ENCODE measurements around the gene PLEKHF1. TPM values are rescaled to one million over a fixed set of nuclear protein-coding genes. Genes with fewer than 3 reads are reported as not detected.
A peak's percentile ranks its signal among the peaks of the same experiment; 100 is the strongest.

The PLEKHF1 gene
- total and polyA plus RNA-seq, 2 experiments from 2014 or later, result 10.1 to 25.1 TPM

DNA sequence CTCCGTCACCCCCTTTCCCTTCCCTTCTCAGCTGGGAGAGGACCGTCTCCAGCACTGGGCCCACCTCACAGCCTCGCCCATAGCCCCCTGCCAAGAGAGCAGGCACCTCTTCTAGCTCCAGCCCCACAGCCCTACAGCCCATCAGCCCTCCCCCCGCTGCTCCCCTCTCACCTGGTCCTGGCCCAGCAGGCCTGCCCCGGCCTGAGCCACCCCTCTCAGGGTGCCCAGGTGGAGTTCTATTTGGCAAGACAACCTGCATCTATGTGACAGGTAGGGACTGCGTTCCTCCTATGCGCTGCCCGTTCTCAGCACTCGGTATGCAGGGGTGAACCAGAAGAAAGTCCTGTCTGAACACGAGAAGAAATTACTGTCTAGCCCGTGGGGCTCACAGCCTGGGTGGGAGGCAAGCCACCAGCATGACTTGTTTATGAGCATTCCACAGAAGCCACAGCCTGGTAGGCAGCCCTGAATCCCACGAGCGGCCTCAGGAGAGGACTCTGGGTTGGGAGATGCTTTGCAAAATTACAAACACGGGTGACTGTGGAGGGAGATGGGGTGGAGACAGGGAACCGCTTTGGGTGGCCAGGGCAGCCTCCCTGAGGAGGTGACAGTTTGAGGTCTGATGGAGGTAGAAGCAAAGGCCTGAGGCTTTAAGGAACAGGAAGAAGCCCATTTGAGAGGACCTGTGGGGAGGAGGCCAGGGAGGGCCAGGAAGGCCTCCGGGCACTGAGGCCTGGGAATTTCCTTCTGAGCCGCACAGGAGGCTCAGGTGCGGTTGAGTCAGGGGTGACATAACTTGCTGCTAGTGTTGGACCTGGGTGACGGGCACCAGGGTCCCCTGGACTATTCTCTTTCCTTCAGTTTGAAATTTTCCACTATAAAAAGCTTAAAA is 1.2 kb upstream of the PLEKHF1 start:
- no peaks in the 10 kb centered on the region for H3K27me3 ChIP-seq (ENCODE audit: insufficient read depth)
- H3K4me2 ChIP-seq, result peak overlapping the region; percentile 89; the same call in 1 of the 2 replicates
- no peak overlapping the region for H3K27ac ChIP-seq (ENCODE audit: low read depth)
- no peak overlapping the region for H2AFZ ChIP-seq
- H3K4me3 ChIP-seq, result peak overlapping the region; percentile 88; the same call in 1 of the 2 replicates
- Mint-ChIP-seq H3K27me3 (ENCODE audit: insufficient read depth, low read depth, poor library complexity) (peaks cover 11% of the 10 kb centered on the region), H3K36me3 (ENCODE audit: low read depth) (no peaks in the 10 kb centered on the region), H3K4me1 (peaks cover 34% of the 10 kb centered on the region), H3K27ac (no peak overlapping the region), H3K9me3 (no peaks in the 10 kb centered on the region), H3K4me3 (peak overlapping the region; percentile 69)
- no peak for ATAC-seq
- H3K79me2 ChIP-seq (replicated peaks; ENCODE audit: insufficient read depth), result peaks cover 17% of the 10 kb centered on the region; the same call in 1 of the 2 replicates
- H3K36me3 ChIP-seq (ENCODE audit: insufficient read depth), result no peaks in the 10 kb centered on the region
- peaks cover 10% of the 10 kb centered on the region for H3K4me1 ChIP-seq (ENCODE audit: insufficient read depth)
- DNase-seq (ENCODE audit: low spot score), result no peak
- H3K9me2 ChIP-seq (ENCODE audit: insufficient read depth), result no peaks in the 10 kb centered on the region
- TF ChIP-seq, protein P1, sequence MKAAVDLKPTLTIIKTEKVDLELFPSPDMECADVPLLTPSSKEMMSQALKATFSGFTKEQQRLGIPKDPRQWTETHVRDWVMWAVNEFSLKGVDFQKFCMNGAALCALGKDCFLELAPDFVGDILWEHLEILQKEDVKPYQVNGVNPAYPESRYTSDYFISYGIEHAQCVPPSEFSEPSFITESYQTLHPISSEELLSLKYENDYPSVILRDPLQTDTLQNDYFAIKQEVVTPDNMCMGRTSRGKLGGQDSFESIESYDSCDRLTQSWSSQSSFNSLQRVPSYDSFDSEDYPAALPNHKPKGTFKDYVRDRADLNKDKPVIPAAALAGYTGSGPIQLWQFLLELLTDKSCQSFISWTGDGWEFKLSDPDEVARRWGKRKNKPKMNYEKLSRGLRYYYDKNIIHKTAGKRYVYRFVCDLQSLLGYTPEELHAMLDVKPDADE (IDR thresholded peaks at IDR 0.05), result no peak
- no peak for TF ChIP-seq EZH2phosphoT487 (IDR thresholded peaks at IDR 0.05; ENCODE audit: unreplicated experiment)
- no peak for TF ChIP-seq STAT1 (IDR thresholded peaks at IDR 0.05; ENCODE audit: unreplicated experiment)
- TF ChIP-seq, protein P2, sequence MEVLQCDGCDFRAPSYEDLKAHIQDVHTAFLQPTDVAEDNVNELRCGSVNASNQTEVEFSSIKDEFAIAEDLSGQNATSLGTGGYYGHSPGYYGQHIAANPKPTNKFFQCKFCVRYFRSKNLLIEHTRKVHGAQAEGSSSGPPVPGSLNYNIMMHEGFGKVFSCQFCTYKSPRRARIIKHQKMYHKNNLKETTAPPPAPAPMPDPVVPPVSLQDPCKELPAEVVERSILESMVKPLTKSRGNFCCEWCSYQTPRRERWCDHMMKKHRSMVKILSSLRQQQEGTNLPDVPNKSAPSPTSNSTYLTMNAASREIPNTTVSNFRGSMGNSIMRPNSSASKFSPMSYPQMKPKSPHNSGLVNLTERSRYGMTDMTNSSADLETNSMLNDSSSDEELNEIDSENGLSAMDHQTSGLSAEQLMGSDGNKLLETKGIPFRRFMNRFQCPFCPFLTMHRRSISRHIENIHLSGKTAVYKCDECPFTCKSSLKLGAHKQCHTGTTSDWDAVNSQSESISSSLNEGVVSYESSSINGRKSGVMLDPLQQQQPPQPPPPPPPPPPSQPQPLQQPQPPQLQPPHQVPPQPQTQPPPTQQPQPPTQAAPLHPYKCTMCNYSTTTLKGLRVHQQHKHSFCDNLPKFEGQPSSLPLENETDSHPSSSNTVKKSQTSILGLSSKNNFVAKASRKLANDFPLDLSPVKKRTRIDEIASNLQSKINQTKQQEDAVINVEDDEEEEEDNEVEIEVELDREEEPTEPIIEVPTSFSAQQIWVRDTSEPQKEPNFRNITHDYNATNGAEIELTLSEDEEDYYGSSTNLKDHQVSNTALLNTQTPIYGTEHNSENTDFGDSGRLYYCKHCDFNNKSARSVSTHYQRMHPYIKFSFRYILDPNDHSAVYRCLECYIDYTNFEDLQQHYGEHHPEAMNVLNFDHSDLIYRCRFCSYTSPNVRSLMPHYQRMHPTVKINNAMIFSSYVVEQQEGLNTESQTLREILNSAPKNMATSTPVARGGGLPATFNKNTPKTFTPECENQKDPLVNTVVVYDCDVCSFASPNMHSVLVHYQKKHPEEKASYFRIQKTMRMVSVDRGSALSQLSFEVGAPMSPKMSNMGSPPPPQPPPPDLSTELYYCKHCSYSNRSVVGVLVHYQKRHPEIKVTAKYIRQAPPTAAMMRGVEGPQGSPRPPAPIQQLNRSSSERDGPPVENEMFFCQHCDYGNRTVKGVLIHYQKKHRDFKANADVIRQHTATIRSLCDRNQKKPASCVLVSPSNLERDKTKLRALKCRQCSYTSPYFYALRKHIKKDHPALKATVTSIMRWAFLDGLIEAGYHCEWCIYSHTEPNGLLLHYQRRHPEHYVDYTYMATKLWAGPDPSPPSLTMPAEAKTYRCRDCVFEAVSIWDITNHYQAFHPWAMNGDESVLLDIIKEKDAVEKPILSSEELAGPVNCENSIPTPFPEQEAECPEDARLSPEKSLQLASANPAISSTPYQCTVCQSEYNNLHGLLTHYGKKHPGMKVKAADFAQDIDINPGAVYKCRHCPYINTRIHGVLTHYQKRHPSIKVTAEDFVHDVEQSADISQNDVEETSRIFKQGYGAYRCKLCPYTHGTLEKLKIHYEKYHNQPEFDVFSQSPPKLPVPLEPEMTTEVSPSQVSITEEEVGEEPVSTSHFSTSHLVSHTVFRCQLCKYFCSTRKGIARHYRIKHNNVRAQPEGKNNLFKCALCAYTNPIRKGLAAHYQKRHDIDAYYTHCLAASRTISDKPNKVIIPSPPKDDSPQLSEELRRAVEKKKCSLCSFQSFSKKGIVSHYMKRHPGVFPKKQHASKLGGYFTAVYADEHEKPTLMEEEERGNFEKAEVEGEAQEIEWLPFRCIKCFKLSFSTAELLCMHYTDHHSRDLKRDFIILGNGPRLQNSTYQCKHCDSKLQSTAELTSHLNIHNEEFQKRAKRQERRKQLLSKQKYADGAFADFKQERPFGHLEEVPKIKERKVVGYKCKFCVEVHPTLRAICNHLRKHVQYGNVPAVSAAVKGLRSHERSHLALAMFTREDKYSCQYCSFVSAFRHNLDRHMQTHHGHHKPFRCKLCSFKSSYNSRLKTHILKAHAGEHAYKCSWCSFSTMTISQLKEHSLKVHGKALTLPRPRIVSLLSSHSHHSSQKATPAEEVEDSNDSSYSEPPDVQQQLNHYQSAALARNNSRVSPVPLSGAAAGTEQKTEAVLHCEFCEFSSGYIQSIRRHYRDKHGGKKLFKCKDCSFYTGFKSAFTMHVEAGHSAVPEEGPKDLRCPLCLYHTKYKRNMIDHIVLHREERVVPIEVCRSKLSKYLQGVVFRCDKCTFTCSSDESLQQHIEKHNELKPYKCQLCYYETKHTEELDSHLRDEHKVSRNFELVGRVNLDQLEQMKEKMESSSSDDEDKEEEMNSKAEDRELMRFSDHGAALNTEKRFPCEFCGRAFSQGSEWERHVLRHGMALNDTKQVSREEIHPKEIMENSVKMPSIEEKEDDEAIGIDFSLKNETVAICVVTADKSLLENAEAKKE (CRISPR knock-in tag; IDR thresholded peaks at IDR 0.05), result no peak
- no peak for TF ChIP-seq EZH2 (IDR thresholded peaks at IDR 0.05; ENCODE audit: low read depth, unreplicated experiment)
- no peak for TF ChIP-seq ZNF331 (CRISPR knock-in tag; IDR thresholded peaks at IDR 0.05; ENCODE audit: low read depth)
- TF ChIP-seq POLR2AphosphoS5 (IDR thresholded peaks at IDR 0.05; ENCODE audit: low read depth), result no peak
- no peak for TF ChIP-seq NANOG (IDR thresholded peaks at IDR 0.05; ENCODE audit: borderline replicate concordance)
- no peak for TF ChIP-seq CREB1 (CRISPR knock-in tag; IDR thresholded peaks at IDR 0.05; ENCODE audit: low read depth)
- TF ChIP-seq, protein P3, sequence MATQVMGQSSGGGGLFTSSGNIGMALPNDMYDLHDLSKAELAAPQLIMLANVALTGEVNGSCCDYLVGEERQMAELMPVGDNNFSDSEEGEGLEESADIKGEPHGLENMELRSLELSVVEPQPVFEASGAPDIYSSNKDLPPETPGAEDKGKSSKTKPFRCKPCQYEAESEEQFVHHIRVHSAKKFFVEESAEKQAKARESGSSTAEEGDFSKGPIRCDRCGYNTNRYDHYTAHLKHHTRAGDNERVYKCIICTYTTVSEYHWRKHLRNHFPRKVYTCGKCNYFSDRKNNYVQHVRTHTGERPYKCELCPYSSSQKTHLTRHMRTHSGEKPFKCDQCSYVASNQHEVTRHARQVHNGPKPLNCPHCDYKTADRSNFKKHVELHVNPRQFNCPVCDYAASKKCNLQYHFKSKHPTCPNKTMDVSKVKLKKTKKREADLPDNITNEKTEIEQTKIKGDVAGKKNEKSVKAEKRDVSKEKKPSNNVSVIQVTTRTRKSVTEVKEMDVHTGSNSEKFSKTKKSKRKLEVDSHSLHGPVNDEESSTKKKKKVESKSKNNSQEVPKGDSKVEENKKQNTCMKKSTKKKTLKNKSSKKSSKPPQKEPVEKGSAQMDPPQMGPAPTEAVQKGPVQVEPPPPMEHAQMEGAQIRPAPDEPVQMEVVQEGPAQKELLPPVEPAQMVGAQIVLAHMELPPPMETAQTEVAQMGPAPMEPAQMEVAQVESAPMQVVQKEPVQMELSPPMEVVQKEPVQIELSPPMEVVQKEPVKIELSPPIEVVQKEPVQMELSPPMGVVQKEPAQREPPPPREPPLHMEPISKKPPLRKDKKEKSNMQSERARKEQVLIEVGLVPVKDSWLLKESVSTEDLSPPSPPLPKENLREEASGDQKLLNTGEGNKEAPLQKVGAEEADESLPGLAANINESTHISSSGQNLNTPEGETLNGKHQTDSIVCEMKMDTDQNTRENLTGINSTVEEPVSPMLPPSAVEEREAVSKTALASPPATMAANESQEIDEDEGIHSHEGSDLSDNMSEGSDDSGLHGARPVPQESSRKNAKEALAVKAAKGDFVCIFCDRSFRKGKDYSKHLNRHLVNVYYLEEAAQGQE (IDR thresholded peaks at IDR 0.05; ENCODE audit: unreplicated experiment), result no peak
- TF ChIP-seq ZNF114 (CRISPR knock-in tag; IDR thresholded peaks at IDR 0.05), result no peak
- TF ChIP-seq JUNB (IDR thresholded peaks at IDR 0.05; ENCODE audit: unreplicated experiment), result no peak
- TF ChIP-seq, protein P4, sequence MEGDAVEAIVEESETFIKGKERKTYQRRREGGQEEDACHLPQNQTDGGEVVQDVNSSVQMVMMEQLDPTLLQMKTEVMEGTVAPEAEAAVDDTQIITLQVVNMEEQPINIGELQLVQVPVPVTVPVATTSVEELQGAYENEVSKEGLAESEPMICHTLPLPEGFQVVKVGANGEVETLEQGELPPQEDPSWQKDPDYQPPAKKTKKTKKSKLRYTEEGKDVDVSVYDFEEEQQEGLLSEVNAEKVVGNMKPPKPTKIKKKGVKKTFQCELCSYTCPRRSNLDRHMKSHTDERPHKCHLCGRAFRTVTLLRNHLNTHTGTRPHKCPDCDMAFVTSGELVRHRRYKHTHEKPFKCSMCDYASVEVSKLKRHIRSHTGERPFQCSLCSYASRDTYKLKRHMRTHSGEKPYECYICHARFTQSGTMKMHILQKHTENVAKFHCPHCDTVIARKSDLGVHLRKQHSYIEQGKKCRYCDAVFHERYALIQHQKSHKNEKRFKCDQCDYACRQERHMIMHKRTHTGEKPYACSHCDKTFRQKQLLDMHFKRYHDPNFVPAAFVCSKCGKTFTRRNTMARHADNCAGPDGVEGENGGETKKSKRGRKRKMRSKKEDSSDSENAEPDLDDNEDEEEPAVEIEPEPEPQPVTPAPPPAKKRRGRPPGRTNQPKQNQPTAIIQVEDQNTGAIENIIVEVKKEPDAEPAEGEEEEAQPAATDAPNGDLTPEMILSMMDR (conservative IDR thresholded peaks at IDR 0.05; ENCODE audit: low read depth in 2 of 2), result no peak
- no peaks in the 10 kb centered on the region; the same call in 1 of the 2 replicates for H4K20me1 ChIP-seq (replicated peaks; ENCODE audit: insufficient read depth)
- 0 out of 2 replicates have a peak, but pooled peaks cover 7% of the 10 kb centered on the region for H3F3A ChIP-seq (replicated peaks; ENCODE audit: low read depth)

Measured in GM23338 (cell line).